Panc1 (cell line): Measurements from ENCODE around the gene IFI16. TPM values are rescaled to one million over a fixed set of nuclear protein-coding genes. Genes with fewer than 3 reads are reported as not detected.
"Not testable (repeated sequence)": the region's sequence is repeated elsewhere in the genome, so short reads cannot be mapped to it uniquely, and the experiment has no call there.

Source experiments
- ATAC-seq: fragments of 200-7000 bp; cut with Tn5 transposase; 2 replicates; pipeline ENCODE4 v1.9.1; 2020; ENCODE audit warnings: mild to moderate bottlenecking, moderate library complexity
- BruUV-seq: library from RNA; stranded (reverse); fragments of 400-500 nt; replicated peaks from 2 replicates; lab custom pipeline; 2021; lab: Mats Ljungman, UMichigan
- CTCF ChIA-PET: fragments of 300-600 bp; sonication (Branson Sonifier 250); formaldehyde crosslinking; loops from one replicate; lab custom pipeline; 2022; ENCODE audit warnings: antibody characterized with exemption; lab: Charles Lee
- POLR2A ChIA-PET: fragments of 300-600 bp; sonication (Branson Sonifier 250); formaldehyde crosslinking; loops from one replicate; lab custom pipeline; 2022; ENCODE audit warnings: antibody characterized with exemption; lab: Charles Lee
- DNase-seq: peaks from one replicate; pipeline ENCODE4 v3.0.0-alpha.2; 2010; ENCODE audit warnings: low read depth, low spot score
- H3K27ac ChIP-seq: 2 replicates; pipeline ENCODE4 v1.5.1; 2011; ENCODE audit warnings: mild to moderate bottlenecking, low read length, inconsistent platforms
- H3K27me3 ChIP-seq: fragments of 200-500 bp; sonication (Bioruptor generic); 2 replicates; pipeline ENCODE4 v1.6.0; 2014; ENCODE audit warnings: low read length, inconsistent platforms; ENCODE audit not compliant: control insufficient read depth, insufficient read depth
- H3K36me3 ChIP-seq: fragments of 200-500 bp; sonication (Bioruptor generic); 2 replicates; pipeline ENCODE4 v1.5.1; 2014; ENCODE audit warnings: inconsistent platforms, mild to moderate bottlenecking, low read length, moderate library complexity; ENCODE audit not compliant: control insufficient read depth, insufficient read depth
- H3K4me1 ChIP-seq: 2 replicates; pipeline ENCODE4 v1.5.1; 2011; ENCODE audit warnings: inconsistent platforms, mild to moderate bottlenecking, low read length, moderate library complexity; ENCODE audit not compliant: control insufficient read depth, insufficient read depth
- H3K4me3 ChIP-seq, 2 experiments: 2 replicates each; pipeline ENCODE4 v1.5.1; 2011 to 2012; ENCODE audit warnings: low read depth in 2 of 2, low read length in 2 of 2, mild to moderate bottlenecking in 2 of 2, inconsistent platforms in 1 of 2, moderate library complexity in 1 of 2
- H3K9me3 ChIP-seq: fragments of 200-500 bp; sonication (Bioruptor generic); 2 replicates; pipeline ENCODE4 v1.5.1; 2014; ENCODE audit warnings: low read depth, mild to moderate bottlenecking, inconsistent platforms, low read length, moderate library complexity; ENCODE audit not compliant: control insufficient read depth, insufficient read depth
- POLR2AphosphoS5 ChIP-seq: IDR thresholded peaks from 2 replicates; pipeline ENCODE4 v1.6.1; 2012; ENCODE audit warnings: mild to moderate bottlenecking, low read depth, low read length, moderate library complexity
- REST ChIP-seq, 2 experiments: IDR thresholded peaks; 2 replicates each; pipeline ENCODE4 v1.6.1; 2011 to 2012; ENCODE audit warnings: low read depth in 2 of 2, control low read depth in 1 of 2, low read length in 1 of 2, mild to moderate bottlenecking in 1 of 2, moderate library complexity in 1 of 2; ENCODE audit not compliant: insufficient read depth in 1 of 2
- SIN3A ChIP-seq: IDR thresholded peaks from 2 replicates; pipeline ENCODE4 v1.6.1; 2012; ENCODE audit warnings: low read depth, mild to moderate bottlenecking, low read length, moderate library complexity, borderline replicate concordance; ENCODE audit not compliant: insufficient read depth
- TCF7L2 ChIP-seq: IDR thresholded peaks from 2 replicates; pipeline ENCODE4 v1.6.1; 2011; ENCODE audit warnings: mild to moderate bottlenecking, low read depth, low read length, inconsistent platforms
- in situ Hi-C: cut with HindIII; loops from 2 replicates; pipeline ENCODE4 v1.10.0; 2016; ENCODE audit warnings: low sequenced_read_pairs, low pct_unique_long_range_greater_than_20kb
- intact Hi-C: fragments of 100-400 bp; cut with micrococcal nuclease; formaldehyde crosslinking; loops from one replicate; pipeline ENCODE4 v1.10.0; 2022; ENCODE audit not compliant: unreplicated experiment
- total RNA-seq: library from RNA; stranded (reverse); gene quantifications from one replicate; pipeline ENCODE4 v1.2.1, GENCODE V29; 2021; ENCODE audit not compliant: unreplicated experiment
- TF ChIP-seq, protein P1 (sequence below): fragments of 450-650 bp; IDR thresholded peaks from 2 replicates; pipeline ENCODE4 v1.5.1; 2017; ENCODE audit warnings: mild to moderate bottlenecking

IFI16 gene
- total RNA-seq, 1 experiment from 2014 or later: 0.36 TPM

DNA sequence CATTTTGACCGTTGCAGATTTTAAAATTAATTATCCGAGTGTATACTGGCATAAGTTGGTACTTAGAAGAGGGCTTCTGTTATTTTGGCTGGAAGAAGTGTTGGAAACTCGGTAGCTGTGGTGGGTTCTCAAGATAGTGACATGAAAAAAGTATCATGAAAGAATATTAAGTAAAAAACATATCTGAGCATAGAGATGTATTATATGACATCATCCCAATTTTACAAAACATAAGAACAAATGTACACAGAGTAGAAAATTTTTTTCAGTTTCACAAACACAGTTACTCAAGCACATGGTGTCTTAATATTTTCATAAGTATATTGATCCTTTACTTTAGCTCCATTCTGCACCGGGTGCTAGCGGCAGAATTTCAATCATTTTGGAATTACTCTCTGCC lies 684 bp downstream of the IFI16 start:
- Histone ChIP-seq H3K4me1 (no peaks in the 10 kb centered on the region), H3K36me3 (no peaks in the 10 kb centered on the region), H3K27ac (no peak overlapping the region), H3K27me3 (peaks cover 2% of the 10 kb centered on the region; the same call in 1 of the 2 replicates), H3K4me3 (peak overlapping the region in 1 of 2 experiments; percentile 30; a peak in 1 of 4 replicates), H3K9me3 (no peaks in the 10 kb centered on the region)
- ChIA-PET CTCF (no interaction called here), POLR2A (no interaction called here)
- TF ChIP-seq, protein P1, sequence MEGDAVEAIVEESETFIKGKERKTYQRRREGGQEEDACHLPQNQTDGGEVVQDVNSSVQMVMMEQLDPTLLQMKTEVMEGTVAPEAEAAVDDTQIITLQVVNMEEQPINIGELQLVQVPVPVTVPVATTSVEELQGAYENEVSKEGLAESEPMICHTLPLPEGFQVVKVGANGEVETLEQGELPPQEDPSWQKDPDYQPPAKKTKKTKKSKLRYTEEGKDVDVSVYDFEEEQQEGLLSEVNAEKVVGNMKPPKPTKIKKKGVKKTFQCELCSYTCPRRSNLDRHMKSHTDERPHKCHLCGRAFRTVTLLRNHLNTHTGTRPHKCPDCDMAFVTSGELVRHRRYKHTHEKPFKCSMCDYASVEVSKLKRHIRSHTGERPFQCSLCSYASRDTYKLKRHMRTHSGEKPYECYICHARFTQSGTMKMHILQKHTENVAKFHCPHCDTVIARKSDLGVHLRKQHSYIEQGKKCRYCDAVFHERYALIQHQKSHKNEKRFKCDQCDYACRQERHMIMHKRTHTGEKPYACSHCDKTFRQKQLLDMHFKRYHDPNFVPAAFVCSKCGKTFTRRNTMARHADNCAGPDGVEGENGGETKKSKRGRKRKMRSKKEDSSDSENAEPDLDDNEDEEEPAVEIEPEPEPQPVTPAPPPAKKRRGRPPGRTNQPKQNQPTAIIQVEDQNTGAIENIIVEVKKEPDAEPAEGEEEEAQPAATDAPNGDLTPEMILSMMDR: no peak
- no peak for TF ChIP-seq REST (IDR thresholded peaks at IDR 0.05; ENCODE audit: insufficient read depth in 1 of 2, low read depth in 2 of 2, low read length in 1 of 2)
- no peak for TF ChIP-seq TCF7L2
- no peak for TF ChIP-seq SIN3A
- no peak for TF ChIP-seq POLR2AphosphoS5
- in situ Hi-C loops: no loop called here
- DNase-seq: no peak
- intact Hi-C loops: no loop called here
- no peak for ATAC-seq
- BruUV-seq: no TSS peak

GRCh38 chr1:159011001-159011400 lies 1.3 kb downstream of the IFI16 start:
- intact Hi-C loops, POLR2A ChIA-PET, DNase-seq, BruUV-seq, in situ Hi-C loops, H3K9me3 ChIP-seq, ATAC-seq, H3K4me1 ChIP-seq, H3K27ac ChIP-seq, H3K36me3 ChIP-seq, CTCF ChIA-PET, H3K27me3 ChIP-seq: not testable (repeated sequence)
- H3K4me3 ChIP-seq: peak overlapping the region in 1 of 2 experiments; percentile 30; a peak in 1 of 4 replicates

- ATAC-seq: no peak
- POLR2A ChIA-PET: no interaction called here
- in situ Hi-C loops: no loop called here
Measured at GRCh38 chr1:159011751-159012150, 2.0 kb downstream of the IFI16 start.

More at GRCh38 chr1:159011751-159012150, 2.0 kb downstream of the IFI16 start:
- Histone ChIP-seq H3K27ac (no peak overlapping the region), H3K4me1 (no peaks in the 10 kb centered on the region), H3K27me3 (peaks cover 2% of the 10 kb centered on the region; the same call in 1 of the 2 replicates), H3K36me3 (no peaks in the 10 kb centered on the region), H3K9me3 (no peaks in the 10 kb centered on the region), H3K4me3 (no peak overlapping the region)
- no peak for DNase-seq
- intact Hi-C loops: no loop called here
- no TSS peak for BruUV-seq
- CTCF ChIA-PET: no interaction called here
- TF ChIP-seq, protein P1: no peak
- TF ChIP-seq POLR2AphosphoS5 (no peak), REST (IDR thresholded peaks at IDR 0.05; ENCODE audit: insufficient read depth in 1 of 2, low read depth in 2 of 2, low read length in 1 of 2) (no peak), SIN3A (no peak), TCF7L2 (no peak)
